ENCODE measurements around the gene SRRT.
A peak's percentile ranks its signal among the peaks of the same experiment; 100 is the strongest.

Gene SRRT

GRCh38 chr7:100892364-100893317, 17.7 kb downstream of the SRRT start:
- H3K4me1 ChIP-seq (ENCODE audit: control insufficient read depth, insufficient read depth, low read length), result peaks cover 4% of the 10 kb centered on the region; the same call in 1 of the 2 replicates
- no peaks in the 10 kb centered on the region for H3K9me3 ChIP-seq (ENCODE audit: control insufficient read depth, insufficient read depth, low read depth, low read length)
- CTCF ChIA-PET, result interaction anchor here (0.6 kb wide), 1 partner anchor 92 kb away, joined by 4 read pairs; no protein-coding TSS in a partner anchor
- TF ChIP-seq REST (tag by site-specific recombination; IDR thresholded peaks at IDR 0.05) (peak; percentile 71; the same call in 1 of the 2 replicates), ZNF701 (tag by site-specific recombination; IDR thresholded peaks at IDR 0.05) (no peak)
- H3K27ac ChIP-seq (ENCODE audit: extremely low read depth, low read depth, low read length), result no peak overlapping the region
- peaks cover 0 to 12% of the 10 kb centered on the region in 2 experiments; a peak in 1 of 3 replicates for H3K36me3 ChIP-seq (ENCODE audit: control insufficient read depth in 2 of 2, insufficient read depth in 1 of 2, low read length in 2 of 2)
- no peak overlapping the region for H3K4me3 ChIP-seq (ENCODE audit: low read depth, low read length)
- POLR2A ChIA-PET, result no interaction called here

GRCh38 chr7:100893318-100893895, 18.5 kb downstream of the SRRT start:
- no peak overlapping the region for H3K4me3 ChIP-seq (ENCODE audit: low read depth, low read length)
- peaks cover 1% of the 10 kb centered on the region; the same call in 1 of the 2 replicates for H3K4me1 ChIP-seq (ENCODE audit: control insufficient read depth, insufficient read depth, low read length)
- no peaks in the 10 kb centered on the region for H3K9me3 ChIP-seq (ENCODE audit: control insufficient read depth, insufficient read depth, low read depth, low read length)
- ChIA-PET POLR2A (no interaction called here), CTCF (interaction anchor here (0.6 to 3.0 kb wide), 3 partner anchors 93 to 277 kb away, joined by 3 to 14 read pairs (median 4); no protein-coding TSS in a partner anchor)
- no peak overlapping the region for H3K27ac ChIP-seq (ENCODE audit: extremely low read depth, low read depth, low read length)
- peaks cover 0 to 5% of the 10 kb centered on the region in 2 experiments; a peak in 1 of 3 replicates for H3K36me3 ChIP-seq (ENCODE audit: control insufficient read depth in 2 of 2, insufficient read depth in 1 of 2, low read length in 2 of 2)
- TF ChIP-seq HIC1 (tag by site-specific recombination; IDR thresholded peaks at IDR 0.05) (0 out of 2 replicates have a peak, but pooled peaks have one; percentile 12), KLF8 (tag by site-specific recombination; IDR thresholded peaks at IDR 0.05) (no peak), ZNF366 (tag by site-specific recombination; conservative IDR thresholded peaks at IDR 0.05) (no peak)

- Histone ChIP-seq H3K27ac (ENCODE audit: extremely low read depth, low read depth, low read length) (no peak overlapping the region), H3K4me1 (ENCODE audit: control insufficient read depth, insufficient read depth, low read length) (no peaks in the 10 kb centered on the region; the same call in 1 of the 2 replicates), H3K4me3 (ENCODE audit: low read depth, low read length) (no peak overlapping the region), H3K9me3 (ENCODE audit: control insufficient read depth, insufficient read depth, low read depth, low read length) (no peaks in the 10 kb centered on the region), H3K36me3 (ENCODE audit: control insufficient read depth in 2 of 2, insufficient read depth in 1 of 2, low read length in 2 of 2) (no peaks in the 10 kb centered on the region)
- POLR2A ChIA-PET, result interaction anchor here (0.6 kb wide), 1 partner anchor 355 kb away, joined by 4 read pairs; no protein-coding TSS in a partner anchor
- CTCF ChIA-PET, result interaction anchor here (0.6 to 3.0 kb wide), 13 partner anchors 16 to 389 kb away, joined by 3 to 14 read pairs (median 4); no protein-coding TSS in a partner anchor
- TF ChIP-seq ZNF398 (tag by site-specific recombination; IDR thresholded peaks at IDR 0.05), result peak; percentile 33; the same call in 1 of the 2 replicates
- TF ChIP-seq HIC1 (tag by site-specific recombination; IDR thresholded peaks at IDR 0.05), result peak; percentile 33; the same call in 1 of the 2 replicates
- no peak for TF ChIP-seq ELK4 (IDR thresholded peaks at IDR 0.05; ENCODE audit: borderline replicate concordance, low read depth, low read length)
- TF ChIP-seq ZNF473 (tag by site-specific recombination; IDR thresholded peaks at IDR 0.05), result no peak
- TF ChIP-seq ZNF366 (tag by site-specific recombination; conservative IDR thresholded peaks at IDR 0.05), result peak; percentile 92
Measured at GRCh38 chr7:100893910-100894721, 19.2 kb downstream of the SRRT start.

Data from HEK293 (cell line).